Measurements from ENCODE around the gene ESM1.

Gene ESM1

GRCh38 chr5:54985301-54986268, at the start of gene ESM1:
ESM1 (minus strand) TSS chr5:54985593; CDS start chr5:54985517, 76 bp downstream.
- TF ChIP-seq CTCF (IDR thresholded peaks at IDR 0.05): no peak

GRCh38 chr5:55033568-55033967, 48.2 kb upstream of the ESM1 start:
- TF ChIP-seq CTCF (IDR thresholded peaks at IDR 0.05): no peak

GRCh38 chr5:55031492-55031891, 46.1 kb upstream of the ESM1 start:
- TF ChIP-seq CTCF (IDR thresholded peaks at IDR 0.05): no peak

- TF ChIP-seq CTCF (IDR thresholded peaks at IDR 0.05): no peak
These were observed 45.4 kb upstream of the ESM1 start for GRCh38 chr5:55030676-55031369.

GRCh38 chr5:55030220-55030619, 44.8 kb upstream of the ESM1 start:
- TF ChIP-seq CTCF (IDR thresholded peaks at IDR 0.05): no peak

GRCh38 chr5:55027595-55027994, 42.2 kb upstream of the ESM1 start:
- no peak for TF ChIP-seq CTCF (IDR thresholded peaks at IDR 0.05)

GRCh38 chr5:55022450-55022849, 37.1 kb upstream of the ESM1 start:
- no peak for TF ChIP-seq CTCF (IDR thresholded peaks at IDR 0.05)
